Hematopoietic multipotent progenitor cell (in vitro differentiated cells): Measurements from ENCODE around the gene CUL4B. TPM values are rescaled to one million over a fixed set of nuclear protein-coding genes. Genes with fewer than 3 reads are reported as not detected.
"Not testable (repeated sequence)": the region's sequence is repeated elsewhere in the genome, so short reads cannot be mapped to it uniquely, and the experiment has no call there.

Experiments used
- DNase-seq, 3 donors: peaks; one replicate each; pipeline ENCODE4 v3.0.0-alpha.2; 2011 to 2015; ENCODE audit warnings: low read depth in 2 of 3, low spot score in 2 of 3
- total RNA-seq: library from RNA; depleted of rRNA; stranded (reverse); fragments of >200 nt; gene quantifications from one replicate; pipeline ENCODE4 v1.2.3, GENCODE V29; 2012

Gene CUL4B
- 8.1 TPM for total RNA-seq

DNA sequence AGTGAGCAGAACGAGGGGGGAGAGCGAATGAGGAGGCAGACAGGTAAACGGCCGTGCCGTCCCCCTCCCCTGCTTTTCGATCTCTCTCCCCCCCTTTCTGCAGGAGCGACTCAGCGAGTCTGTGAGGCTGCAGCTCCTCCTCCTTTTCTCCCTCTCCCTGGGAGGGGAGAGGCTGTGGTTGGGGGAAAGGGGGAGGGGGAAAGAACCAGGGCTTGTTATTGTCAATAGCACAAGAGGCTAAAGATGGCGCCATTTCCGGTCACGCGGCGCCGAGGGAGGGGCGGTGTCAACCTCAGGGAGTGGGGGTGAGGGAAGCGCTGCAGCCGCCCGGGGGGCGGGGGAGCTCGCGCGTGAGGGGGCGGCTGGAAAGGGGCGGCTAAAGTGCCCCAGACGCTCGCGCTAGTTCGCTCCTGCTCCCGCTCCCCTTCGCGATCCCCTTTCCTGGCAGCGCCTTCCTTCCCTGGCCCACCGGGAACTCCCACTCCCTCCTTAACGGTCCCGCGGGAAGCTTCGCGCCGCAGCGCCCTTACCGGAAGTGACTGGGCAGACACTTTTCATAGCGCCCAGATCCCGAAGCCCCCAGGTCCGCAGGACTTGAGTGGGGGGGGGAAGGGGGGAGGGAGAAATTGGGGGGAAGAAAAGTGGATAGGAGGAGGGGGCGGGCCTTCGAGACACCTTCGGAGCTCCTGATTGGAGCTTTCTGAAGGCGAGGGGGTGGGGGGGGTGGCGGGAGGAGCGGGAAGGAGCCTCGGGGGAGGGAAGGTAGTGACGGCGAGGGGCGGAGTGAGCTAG, at the start of gene CUL4B:
Gene CUL4B (minus strand): TSS at position 121 of the 792 bp plus-strand sequence. CDS start 324 bp downstream, outside the sequence.
- peak; percentile 75 to 97 (median 94) for DNase-seq

DNA sequence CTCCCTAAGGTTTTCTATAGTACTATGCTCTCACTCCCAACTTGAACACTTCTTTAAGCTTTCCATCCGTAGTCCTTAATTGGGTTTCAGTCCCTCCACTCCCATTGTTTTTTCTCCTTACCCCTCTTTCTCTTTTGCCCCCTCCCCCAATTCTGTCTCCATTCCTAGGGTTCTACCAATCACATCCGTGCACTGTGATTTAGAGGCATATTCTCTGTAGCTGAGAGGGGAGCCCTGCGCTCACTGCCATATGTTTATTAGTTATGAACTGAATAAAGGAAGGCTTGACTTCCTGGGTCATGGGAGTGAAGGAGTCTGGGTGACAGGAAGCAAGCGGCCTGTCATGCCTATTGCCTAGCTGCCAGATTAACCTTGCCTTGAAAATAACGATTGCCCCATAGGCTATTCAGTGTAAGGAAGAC, 43.6 kb upstream of the CUL4B start:
- peak in 1 of 3 donors; percentile 10 for DNase-seq

- DNase-seq, result peak; percentile 50 to 93 (median 86)
These were observed 43.1 kb upstream of the CUL4B start, which contains the start of gene MCTS1 for GRCh38 chrX:120603707-120604360. TSS of gene MCTS1 (plus strand) at chrX:120604101. CDS start at chrX:120604237, 136 bp downstream.

GRCh38 chrX:120585702-120586101, 24.9 kb upstream of the CUL4B start:
- no peak for DNase-seq

DNA sequence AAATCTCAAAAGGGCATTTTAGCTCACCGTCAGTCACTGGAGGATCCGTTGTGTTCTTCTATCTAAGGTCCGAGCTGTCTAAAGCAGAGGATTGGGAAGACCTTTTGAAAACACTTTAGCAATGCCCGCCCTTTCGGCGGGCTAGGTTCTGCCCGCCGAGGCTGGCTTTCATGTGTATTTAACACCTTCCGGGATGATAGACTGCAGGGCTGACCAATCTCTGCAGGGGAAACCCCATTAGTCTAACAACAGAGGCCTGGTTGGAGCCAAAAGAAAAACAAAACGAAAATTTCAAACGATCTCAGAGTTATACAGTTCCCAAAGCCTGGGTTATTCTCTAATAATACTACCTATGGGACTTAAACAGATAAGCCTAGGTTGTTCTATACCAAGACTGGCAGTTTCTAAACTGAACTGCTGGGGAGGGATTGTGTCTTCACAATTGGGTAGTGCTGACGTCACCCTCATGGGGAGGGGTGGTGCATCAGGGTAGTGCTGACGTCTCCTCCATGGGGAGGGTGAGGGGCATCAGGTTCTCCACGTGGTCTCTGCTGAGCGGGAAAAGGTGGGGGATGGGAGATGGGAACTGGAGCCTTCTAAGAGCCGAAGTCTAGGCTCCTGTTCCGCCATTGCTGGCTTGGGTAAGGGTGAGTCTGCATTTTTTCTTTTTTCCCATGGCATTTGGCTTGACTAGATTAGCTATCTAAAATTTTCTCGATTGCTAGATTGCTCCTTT, 14.8 kb upstream of the CUL4B start:
- DNase-seq, result no peak

DNA sequence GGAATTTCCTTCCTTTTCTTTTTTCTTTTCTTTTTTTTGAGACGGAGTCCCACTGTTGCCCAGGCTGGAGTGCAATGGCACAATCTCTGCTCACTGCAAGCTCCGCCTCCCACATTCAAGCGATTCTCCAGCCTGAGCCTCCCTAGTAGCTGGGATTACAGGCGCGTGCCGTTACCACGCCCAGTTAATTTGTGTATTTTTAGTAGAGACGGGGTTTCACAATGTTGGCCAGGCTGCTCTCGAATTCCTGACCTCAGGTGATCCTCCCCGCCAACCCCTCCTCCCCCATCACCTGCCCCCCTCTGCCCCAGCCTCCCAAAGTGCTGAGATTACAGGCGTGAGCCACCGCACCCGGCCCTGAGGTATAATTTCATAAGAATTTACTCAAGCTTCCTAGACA, 13.0 kb upstream of the CUL4B start:
- not testable (repeated sequence) for DNase-seq

DNA sequence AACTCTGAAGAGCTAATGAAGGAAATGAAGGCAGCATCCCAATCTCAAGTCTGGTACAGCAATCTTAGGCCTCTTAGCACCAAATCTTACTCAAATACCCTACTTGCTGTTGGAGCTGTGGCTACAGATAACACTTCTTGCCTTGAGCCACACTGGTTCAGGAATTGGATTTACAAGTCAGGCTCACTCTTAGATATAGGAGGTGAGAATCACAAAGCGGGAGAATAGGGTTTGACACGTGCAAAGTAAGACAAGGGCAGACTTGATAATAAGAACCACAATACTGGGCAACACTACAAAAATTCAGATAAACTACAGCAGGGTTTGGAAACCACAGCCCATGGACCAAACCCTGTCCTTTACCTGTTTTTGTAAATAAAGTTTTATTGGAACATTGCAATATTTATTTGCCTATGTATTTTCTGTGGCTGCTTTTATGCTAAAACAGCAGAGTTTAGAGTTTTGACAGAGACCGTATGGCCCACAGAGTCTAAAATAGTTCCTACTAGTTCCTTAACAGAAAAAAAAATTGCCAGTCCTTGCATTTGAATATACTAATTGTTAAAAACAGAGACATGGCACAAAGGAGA, 9.3 kb upstream of the CUL4B start:
- no peak for DNase-seq

DNA sequence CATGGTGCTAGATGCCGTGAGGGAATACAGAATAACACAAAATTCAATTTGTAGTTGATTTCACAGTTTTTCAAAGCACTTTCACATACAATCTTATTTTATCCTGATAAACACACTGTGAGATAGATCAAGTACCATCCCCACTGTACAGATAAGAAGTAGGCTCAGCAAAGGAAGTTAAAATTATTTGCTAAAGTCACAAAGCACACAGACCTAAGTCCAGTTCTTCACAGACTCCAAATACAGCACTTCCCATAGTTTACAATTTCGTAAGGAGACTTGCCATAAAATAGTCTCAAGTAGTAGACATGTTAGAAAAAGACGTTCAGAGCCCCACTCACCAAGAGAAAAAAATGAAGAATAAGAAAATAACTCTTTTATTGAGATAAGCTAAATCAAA, 7.8 kb upstream of the CUL4B start:
- no peak for DNase-seq

- no peak for DNase-seq
These were observed 7.3 kb upstream of the CUL4B start for GRCh38 chrX:120568035-120568434.

DNA sequence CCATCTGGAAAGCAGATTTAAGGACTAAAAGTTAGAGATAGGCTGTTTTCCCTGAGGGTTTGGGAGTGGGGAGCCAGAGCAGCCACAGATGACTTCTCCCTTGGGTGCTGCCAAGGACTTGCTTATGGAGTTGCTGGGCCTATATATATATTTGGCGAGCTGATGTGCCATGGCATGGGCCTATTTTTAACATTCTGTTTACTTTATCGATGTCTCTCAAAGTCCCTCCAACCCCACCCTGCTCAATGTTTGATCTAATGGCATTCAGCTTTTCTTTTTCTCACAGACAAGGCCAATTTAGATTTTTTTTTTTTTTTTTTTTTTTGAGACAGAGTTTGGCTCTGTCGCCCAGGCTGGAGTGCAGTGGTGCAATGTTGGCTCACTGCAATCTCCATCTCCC, 6.1 kb upstream of the CUL4B start:
- no peak for DNase-seq

DNA sequence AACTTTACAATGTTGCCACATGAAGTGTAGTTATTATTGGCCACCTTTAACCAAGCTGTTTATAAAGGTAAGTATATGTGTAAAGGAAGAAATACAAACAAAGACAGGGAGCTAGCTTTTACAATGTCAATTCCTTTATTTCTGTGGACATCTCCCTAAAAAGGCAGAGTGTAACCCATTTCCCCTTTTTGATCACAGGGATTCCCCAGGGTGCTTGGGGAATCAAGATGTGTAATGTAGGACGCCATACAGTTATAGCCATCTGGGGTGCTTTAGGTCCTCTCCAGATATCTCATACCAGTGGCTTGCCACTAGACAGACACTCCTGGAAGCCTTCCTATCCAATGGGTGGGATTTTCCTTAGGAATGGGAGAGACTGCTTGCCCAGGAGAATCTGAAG, 4.2 kb upstream of the CUL4B start:
- DNase-seq, result no peak

GRCh38 chrX:120562569-120562926, 1.8 kb upstream of the CUL4B start:
- DNase-seq, result no peak

DNA sequence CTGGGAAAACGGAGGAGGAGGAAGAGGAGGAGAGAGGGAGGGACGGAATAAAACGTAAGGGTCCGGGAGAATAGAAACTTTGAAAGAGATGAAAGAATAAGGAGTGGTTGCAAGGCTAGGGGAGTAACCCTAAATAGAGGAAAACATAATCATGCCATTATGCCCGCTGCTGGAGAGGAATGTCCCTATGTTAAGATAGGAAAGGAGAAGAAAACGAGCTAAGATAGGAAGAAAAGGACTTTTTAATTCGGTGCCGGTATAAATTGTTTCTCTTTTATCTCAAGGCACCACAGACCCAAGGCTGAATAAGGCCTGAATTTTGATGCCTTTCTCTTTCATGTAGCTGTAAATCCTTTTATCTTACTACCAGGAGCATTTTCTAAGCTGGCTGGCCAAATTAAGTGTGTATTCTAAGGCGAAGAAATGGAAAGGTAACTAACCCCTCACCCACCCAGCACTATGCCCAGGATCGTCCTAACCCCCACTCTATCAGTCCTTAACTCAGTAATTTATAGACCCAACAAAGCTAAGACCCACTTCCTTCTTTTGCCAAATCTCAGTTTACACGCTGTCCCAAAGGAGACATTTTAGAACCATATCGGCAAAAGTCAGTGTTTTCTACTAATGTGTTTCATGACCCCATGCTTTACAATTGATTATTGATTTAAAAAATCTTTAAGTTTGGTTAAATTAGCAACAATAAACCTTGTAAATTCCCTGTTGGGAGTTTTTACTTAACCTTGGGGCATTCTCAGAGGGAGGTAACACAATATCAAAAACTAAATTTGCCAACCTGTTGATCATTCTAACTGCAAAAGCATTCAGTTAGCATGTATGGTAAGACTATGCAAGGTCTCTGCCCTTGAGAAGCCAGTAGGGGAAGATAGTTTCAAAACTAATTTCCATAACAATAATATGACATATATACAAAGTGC, 1.1 kb upstream of the CUL4B start:
- peak in 1 of 3 donors; percentile 1 for DNase-seq

DNA sequence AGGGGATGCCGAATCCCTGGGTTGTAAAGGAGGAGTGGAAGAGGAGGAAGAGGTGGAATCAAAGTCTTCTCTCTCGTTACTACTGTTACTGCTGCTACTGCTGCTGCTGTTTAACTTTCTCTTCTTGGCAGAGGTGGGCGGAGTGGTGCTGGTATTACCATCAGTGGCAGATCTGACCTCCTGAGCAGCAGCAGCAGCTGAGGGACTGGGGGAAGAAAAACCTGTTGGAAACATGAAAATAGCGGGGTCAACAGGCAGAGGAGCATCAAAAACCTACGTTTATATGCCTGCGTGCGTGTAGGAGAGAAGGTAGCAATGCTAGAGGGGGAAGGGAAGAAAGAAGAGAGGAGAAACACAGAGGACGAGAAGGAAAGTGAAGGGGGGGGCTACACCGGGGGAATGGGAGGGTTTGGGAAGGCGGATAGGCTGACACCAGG, 339 bp downstream of the CUL4B start:
- DNase-seq, result peak in 2 of 3 donors; percentile 13 to 39

- no peak for DNase-seq
These were observed 958 bp downstream of the CUL4B start for GRCh38 chrX:120559804-120560203.

- no peak for DNase-seq
These were observed 4.5 kb downstream of the CUL4B start for GRCh38 chrX:120556251-120556650.

- DNase-seq, result peak in 2 of 3 donors; percentile 7 to 26
These were observed 11.0 kb downstream of the CUL4B start for GRCh38 chrX:120549483-120550452.

DNA sequence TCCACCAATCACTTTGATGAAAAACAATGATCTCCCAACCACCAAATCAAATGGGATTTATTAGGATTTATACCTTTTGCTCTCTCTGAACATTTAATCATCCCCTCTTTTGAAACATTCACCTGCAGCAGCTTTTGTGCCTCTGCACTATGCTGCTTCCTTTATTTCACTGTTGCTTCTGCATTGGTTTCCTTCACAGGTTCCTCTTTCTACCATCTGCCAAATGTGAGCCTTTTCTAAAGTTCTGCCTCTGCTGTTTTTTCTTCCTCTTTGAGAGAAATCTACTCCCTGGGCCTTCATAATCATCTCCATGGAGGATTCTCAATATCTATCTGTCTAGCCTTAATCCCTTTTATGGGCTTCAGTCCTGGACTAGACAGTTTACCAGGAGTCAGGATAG, 24.7 kb downstream of the CUL4B start:
- DNase-seq, result peak in 2 of 3 donors; percentile 22 to 64
